Fibroblast of lung (primary cell): ENCODE results near the gene TM7SF2. TPM values are rescaled to one million over a fixed set of nuclear protein-coding genes. Genes with fewer than 3 reads are reported as not detected.

Experiments
- DNase-seq, 2 donors: peaks; one replicate each; pipeline versions ENCODE4 v3.0.0 to v3.0.0-alpha.2; 2010; ENCODE audit warnings: low read depth in 2 of 2
- H2AFZ ChIP-seq: 2 replicates; pipeline ENCODE4 v1.5.1; 2012; ENCODE audit warnings: low read length, control low read depth, inconsistent platforms
- H3K27ac ChIP-seq: 2 replicates; pipeline ENCODE4 v1.5.1; 2011; ENCODE audit warnings: low read length, control low read depth; ENCODE audit not compliant: insufficient read depth
- H3K27me3 ChIP-seq: 2 replicates; pipeline ENCODE4 v1.5.1; 2011; ENCODE audit warnings: mild to moderate bottlenecking, low read length; ENCODE audit not compliant: control insufficient read depth, insufficient read depth
- H3K36me3 ChIP-seq: 2 replicates; pipeline ENCODE4 v1.5.1; 2011; ENCODE audit warnings: low read length; ENCODE audit not compliant: control insufficient read depth, insufficient read depth
- H3K4me1 ChIP-seq: 2 replicates; pipeline ENCODE4 v1.5.1; 2011; ENCODE audit warnings: low read length; ENCODE audit not compliant: control insufficient read depth, insufficient read depth; ENCODE audit errors: extremely low read depth
- H3K4me2 ChIP-seq: 2 replicates; pipeline ENCODE4 v1.5.1; 2011; ENCODE audit warnings: low read length, control low read depth; ENCODE audit not compliant: insufficient read depth; ENCODE audit errors: extremely low read depth
- H3K4me3 ChIP-seq, 4 experiments: fragments of 200-600 bp in 1 of 4; sonication (generic) in 1 of 4; replicated peaks in 1 of 4; 2 replicates each; pipeline ENCODE4 v1.5.1; 2011 to 2016; ENCODE audit warnings: low read length in 4 of 4, low read depth in 3 of 4, mild to moderate bottlenecking in 3 of 4, control low read depth in 2 of 4, inconsistent platforms in 1 of 4, mixed read lengths in 1 of 4; ENCODE audit not compliant: insufficient read depth in 1 of 4; ENCODE audit errors: control extremely low read depth in 1 of 4
- H3K79me2 ChIP-seq: 2 replicates; pipeline ENCODE4 v1.5.1; 2012; ENCODE audit warnings: mild to moderate bottlenecking, low read length, inconsistent platforms; ENCODE audit not compliant: control insufficient read depth, insufficient read depth
- H3K9ac ChIP-seq: 2 replicates; pipeline ENCODE4 v1.5.1; 2011; ENCODE audit warnings: mild to moderate bottlenecking, low read length, control low read depth; ENCODE audit not compliant: insufficient read depth
- H3K9me3 ChIP-seq: 2 replicates; pipeline ENCODE4 v1.5.1; 2012; ENCODE audit warnings: low read depth, low read length; ENCODE audit not compliant: control insufficient read depth, insufficient read depth
- H4K20me1 ChIP-seq: 2 replicates; pipeline ENCODE4 v1.5.1; 2011; ENCODE audit warnings: low read length; ENCODE audit not compliant: control insufficient read depth, insufficient read depth; ENCODE audit errors: extremely low read depth
- EZH2 ChIP-seq: IDR thresholded peaks from 2 replicates; pipeline ENCODE4 v1.5.1; 2012; ENCODE audit warnings: low read length, control low read depth, mild to moderate bottlenecking; ENCODE audit errors: missing control alignments
- polyA plus RNA-seq, 2 donors: library from polyadenylated mRNA; depleted of rRNA in 1 of 2; stranded (reverse) in 1 of 2; unstranded in 1 of 2; fragments of >200 nt; gene quantifications; 2 replicates each; pipeline ENCODE4 v1.2.1, GENCODE V29; 2011 to 2012; ENCODE audit warnings: missing spikeins in 1 of 2
- total RNA-seq: library from RNA; depleted of rRNA; stranded (reverse); fragments of >200 nt; gene quantifications from 2 replicates; pipeline ENCODE4 v1.2.1, GENCODE V29; 2014
- TF ChIP-seq, protein P1 (sequence below), 2 donors: IDR thresholded peaks in 1 of 2; conservative IDR thresholded peaks in 1 of 2; 1 replicate in 1 of 2; 2 replicates in 1 of 2; pipeline ENCODE4 v1.5.1; 2011 to 2012; ENCODE audit warnings: low read length in 2 of 2, control low read depth in 1 of 2, inconsistent platforms in 1 of 2, low read depth in 1 of 2, mild to moderate bottlenecking in 1 of 2

Gene TM7SF2
- total and polyA plus RNA-seq, 2 donors (not counting 1 experiment from before 2014, with no cell fraction given), result 11.7 to 89.5 TPM

DNA sequence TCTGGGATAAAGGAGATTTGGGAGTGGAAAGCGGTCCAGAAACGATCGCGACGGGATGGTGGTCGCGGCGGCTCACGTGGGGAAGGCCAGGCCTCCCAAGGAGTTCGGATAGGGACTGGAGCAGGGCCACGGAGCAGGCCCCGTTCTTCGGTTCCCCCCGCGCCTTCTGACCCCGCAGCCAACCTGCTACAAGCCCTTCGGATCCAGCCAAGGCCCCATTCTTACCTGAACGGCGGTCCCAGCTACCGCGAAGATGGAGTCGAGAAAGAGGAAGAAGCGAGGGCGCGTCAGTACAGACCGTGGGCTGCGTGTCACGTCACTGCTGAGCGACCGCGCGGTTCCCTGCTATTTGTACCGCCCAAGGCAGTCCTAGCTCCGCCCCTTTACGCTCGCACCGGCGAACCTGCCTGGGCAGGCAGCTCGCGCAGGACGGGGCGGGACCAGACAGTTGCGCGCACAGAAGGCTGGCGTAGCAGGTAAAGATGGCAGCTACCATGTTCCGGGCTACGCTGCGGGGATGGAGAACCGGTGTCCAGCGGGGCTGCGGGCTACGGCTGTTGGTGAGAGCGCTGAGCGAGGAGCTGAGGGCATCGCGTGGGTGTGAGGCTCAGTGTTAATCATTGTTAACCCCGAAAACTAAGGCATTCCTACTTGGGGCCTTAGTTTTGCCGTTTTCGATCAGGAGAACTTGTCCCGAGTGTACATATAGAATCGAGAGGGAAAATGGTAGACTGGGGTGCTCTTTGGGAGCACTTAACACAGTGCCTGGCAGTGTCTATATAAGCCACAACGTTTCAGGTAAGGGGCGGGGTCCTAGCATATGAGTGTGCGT lies 10.4 kb downstream of the TM7SF2 start, which contains the start of the genes FAU and MRPL49:
FAU (minus strand) TSS at position 270 of the 832 bp plus-strand sequence. CDS start 321 bp downstream, outside the sequence.
MRPL49 (plus strand) TSS at position 457 of the 832 bp plus-strand sequence; CDS start at position 483, 26 bp downstream.
- H3K4me3 ChIP-seq, result peak within 1 kb of the TSS; percentile 57 to 98 (median 85)
- H3K27me3 ChIP-seq, result no peaks in the 10 kb centered on the region

DNA sequence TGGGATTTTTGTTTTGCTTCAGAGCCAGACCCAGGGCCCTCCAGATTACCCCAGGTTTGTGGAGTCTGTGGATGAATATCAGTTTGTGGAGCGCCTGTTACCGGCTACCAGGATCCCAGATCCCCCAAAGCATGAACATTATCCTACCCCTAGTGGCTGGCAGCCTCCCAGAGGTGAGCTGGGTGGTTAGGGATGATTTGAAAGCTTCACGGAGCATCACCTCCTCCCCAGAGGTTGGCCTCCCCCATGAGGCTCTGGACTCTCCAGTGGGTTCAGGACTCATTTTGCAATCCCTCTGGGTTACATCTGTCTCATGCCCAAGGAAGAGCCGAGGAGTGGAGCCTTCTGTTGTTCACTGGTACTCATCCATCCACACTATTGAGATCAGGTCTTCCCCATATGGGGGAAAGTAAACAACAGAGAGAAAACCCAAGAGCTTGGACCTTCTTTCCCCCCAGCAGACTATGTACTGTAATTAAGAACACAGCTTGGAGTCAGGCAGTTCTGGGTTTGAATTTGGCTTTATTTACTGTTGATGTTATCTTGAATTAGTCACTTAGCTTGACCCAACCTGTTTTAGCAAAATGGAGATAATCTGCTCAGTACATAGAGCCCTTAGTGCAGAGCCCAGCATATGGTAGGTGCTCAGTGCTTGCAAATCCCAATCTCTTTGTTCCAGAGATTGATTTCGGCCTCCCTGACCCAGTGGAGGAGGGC lies 13.0 kb downstream of the TM7SF2 start:
- H3K36me3 ChIP-seq, result peaks cover 31% of the 10 kb centered on the region
- no peaks in the 10 kb centered on the region for H4K20me1 ChIP-seq
- no peak overlapping the region for H2AFZ ChIP-seq
- H3K4me2 ChIP-seq, result no peak overlapping the region
- H3K9me3 ChIP-seq, result no peaks in the 10 kb centered on the region
- no peak for TF ChIP-seq EZH2
- TF ChIP-seq, protein P1, sequence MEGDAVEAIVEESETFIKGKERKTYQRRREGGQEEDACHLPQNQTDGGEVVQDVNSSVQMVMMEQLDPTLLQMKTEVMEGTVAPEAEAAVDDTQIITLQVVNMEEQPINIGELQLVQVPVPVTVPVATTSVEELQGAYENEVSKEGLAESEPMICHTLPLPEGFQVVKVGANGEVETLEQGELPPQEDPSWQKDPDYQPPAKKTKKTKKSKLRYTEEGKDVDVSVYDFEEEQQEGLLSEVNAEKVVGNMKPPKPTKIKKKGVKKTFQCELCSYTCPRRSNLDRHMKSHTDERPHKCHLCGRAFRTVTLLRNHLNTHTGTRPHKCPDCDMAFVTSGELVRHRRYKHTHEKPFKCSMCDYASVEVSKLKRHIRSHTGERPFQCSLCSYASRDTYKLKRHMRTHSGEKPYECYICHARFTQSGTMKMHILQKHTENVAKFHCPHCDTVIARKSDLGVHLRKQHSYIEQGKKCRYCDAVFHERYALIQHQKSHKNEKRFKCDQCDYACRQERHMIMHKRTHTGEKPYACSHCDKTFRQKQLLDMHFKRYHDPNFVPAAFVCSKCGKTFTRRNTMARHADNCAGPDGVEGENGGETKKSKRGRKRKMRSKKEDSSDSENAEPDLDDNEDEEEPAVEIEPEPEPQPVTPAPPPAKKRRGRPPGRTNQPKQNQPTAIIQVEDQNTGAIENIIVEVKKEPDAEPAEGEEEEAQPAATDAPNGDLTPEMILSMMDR (conservative IDR thresholded peaks at IDR 0.05 in 1 of 2, IDR thresholded peaks at IDR 0.05 in 1 of 2; ENCODE audit: low read depth in 1 of 2, low read length in 2 of 2), result no peak
- H3K27me3 ChIP-seq, result no peaks in the 10 kb centered on the region
- no peak overlapping the region for H3K27ac ChIP-seq
- H3K4me1 ChIP-seq, result peaks cover 6% of the 10 kb centered on the region
- peaks cover 29% of the 10 kb centered on the region for H3K79me2 ChIP-seq
- no peak overlapping the region for H3K9ac ChIP-seq
- DNase-seq, result no peak
- no peak overlapping the region for H3K4me3 ChIP-seq

More for the DNA sequence above, 10.4 kb downstream of the TM7SF2 start, which contains the start of the genes FAU and MRPL49:
- DNase-seq, result peak; percentile 95 to 96
- Histone ChIP-seq H3K79me2 (peaks cover 29% of the 10 kb centered on the region), H3K36me3 (peaks cover 20% of the 10 kb centered on the region), H3K4me1 (peaks cover 6% of the 10 kb centered on the region), H4K20me1 (no peaks in the 10 kb centered on the region), H3K27ac (peak within 1 kb of the TSS; percentile 94), H2AFZ (peak within 1 kb of the TSS; percentile 96), H3K9me3 (no peaks in the 10 kb centered on the region), H3K4me2 (peak within 1 kb of the TSS; percentile 96), H3K9ac (peak within 1 kb of the TSS; percentile 95)
- TF ChIP-seq EZH2, result no peak
- TF ChIP-seq, protein P1 (conservative IDR thresholded peaks at IDR 0.05 in 1 of 2, IDR thresholded peaks at IDR 0.05 in 1 of 2; ENCODE audit: low read depth in 1 of 2, low read length in 2 of 2), result no peak
